Subcutaneous adipose tissue (tissue), 4 donors: Measurements from ENCODE around the gene ISG20. TPM values are rescaled to one million over a fixed set of nuclear protein-coding genes. Genes with fewer than 3 reads are reported as not detected.

ENCODE experiments used
- total RNA-seq, 4 donors: library from RNA; depleted of rRNA; stranded (reverse); fragments of >200 nt; gene quantifications; one replicate each; pipeline ENCODE4 v1.1.0, GENCODE V29; 2016
- TF ChIP-seq, protein P1 (sequence below): fragments of 450-650 bp; IDR thresholded peaks from one replicate; pipeline ENCODE4 v1.5.1; 2016; ENCODE audit warnings: low read depth, mild to moderate bottlenecking, control low read depth, antibody characterized with exemption, moderate library complexity

The ISG20 gene
- total RNA-seq, 4 donors from 2014 or later = 7.5 to 12.4 (median 9.1) TPM

DNA sequence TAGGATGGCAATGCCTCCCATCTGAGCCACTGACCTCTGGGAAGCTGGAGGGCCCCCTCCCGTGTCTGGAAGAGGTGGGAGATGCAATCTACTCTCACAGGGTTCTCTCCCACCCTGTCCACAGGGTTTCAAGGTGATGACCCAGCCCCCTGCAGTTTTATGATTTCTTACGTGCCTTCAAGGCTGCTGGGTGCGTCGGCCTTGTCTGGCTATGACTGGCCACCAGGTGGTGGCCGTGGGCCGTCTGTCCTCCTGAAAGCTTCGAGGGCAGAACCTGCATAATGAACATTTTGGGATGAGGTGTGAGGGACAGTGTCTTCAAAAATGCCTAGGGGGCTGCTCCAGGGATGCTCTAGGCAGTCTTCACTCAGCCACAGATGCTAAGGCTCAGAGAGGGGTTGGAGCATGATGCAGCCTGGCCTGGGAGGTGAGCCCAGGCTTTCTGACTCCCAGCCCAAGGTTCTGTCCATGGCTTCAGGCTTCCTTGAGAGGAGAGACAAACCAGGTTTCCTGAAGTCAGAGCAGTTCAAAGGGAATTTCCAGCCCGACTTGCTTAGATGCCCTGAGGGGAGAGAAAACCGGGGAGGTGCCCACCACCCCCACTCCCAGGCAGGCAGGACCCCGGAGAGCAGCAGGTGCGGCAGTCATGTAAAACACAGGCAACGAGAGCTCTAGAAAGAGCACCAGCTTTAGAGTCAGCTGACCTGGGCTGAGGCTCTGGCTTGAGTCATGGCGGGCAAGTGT is 18.7 kb downstream of the ISG20 start:
- TF ChIP-seq, protein P1, sequence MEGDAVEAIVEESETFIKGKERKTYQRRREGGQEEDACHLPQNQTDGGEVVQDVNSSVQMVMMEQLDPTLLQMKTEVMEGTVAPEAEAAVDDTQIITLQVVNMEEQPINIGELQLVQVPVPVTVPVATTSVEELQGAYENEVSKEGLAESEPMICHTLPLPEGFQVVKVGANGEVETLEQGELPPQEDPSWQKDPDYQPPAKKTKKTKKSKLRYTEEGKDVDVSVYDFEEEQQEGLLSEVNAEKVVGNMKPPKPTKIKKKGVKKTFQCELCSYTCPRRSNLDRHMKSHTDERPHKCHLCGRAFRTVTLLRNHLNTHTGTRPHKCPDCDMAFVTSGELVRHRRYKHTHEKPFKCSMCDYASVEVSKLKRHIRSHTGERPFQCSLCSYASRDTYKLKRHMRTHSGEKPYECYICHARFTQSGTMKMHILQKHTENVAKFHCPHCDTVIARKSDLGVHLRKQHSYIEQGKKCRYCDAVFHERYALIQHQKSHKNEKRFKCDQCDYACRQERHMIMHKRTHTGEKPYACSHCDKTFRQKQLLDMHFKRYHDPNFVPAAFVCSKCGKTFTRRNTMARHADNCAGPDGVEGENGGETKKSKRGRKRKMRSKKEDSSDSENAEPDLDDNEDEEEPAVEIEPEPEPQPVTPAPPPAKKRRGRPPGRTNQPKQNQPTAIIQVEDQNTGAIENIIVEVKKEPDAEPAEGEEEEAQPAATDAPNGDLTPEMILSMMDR = no peak

DNA sequence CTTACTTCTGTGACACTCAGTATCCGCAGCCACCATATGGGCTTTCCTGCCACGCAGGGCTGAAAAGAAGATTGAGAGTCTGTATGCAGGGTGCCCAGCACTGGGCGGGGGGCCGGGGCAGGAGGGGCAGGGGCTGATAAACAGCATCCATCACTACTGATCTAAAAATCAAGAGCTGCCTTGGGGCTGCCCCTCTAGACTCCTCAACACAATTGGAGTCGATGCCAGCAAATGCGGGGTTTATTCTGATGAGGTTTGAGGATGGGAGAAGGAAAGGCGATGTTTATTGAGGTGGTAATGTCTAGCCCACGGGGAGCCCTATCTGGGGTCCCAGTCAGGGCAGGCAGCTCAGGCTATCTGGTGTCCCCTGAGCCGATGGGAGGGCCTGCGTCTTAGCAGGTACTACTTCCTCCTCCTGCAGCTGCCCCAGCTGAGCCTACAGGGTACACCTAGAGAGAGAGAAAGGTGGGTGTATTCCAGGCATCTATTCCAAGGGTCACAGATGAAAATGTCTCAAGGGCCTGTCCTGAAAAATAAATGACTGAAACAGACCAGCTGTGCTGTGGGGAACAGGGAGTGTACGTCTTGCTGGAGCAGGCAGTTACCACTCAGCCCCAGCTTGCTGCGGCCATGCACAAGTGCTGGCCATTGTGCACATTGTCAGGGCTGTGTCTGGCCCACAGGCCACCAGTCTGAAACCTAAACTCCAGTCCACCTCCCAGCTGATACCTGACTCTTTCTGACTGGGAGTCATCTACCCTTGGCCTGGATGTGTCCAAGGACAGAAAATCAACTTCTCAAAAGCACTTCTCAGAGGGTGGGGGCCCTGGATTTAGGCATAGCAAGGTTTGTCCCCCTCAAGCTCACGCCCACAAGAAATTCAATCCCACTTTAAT is 19.5 kb downstream of the ISG20 start:
- TF ChIP-seq, protein P1 = no peak

DNA sequence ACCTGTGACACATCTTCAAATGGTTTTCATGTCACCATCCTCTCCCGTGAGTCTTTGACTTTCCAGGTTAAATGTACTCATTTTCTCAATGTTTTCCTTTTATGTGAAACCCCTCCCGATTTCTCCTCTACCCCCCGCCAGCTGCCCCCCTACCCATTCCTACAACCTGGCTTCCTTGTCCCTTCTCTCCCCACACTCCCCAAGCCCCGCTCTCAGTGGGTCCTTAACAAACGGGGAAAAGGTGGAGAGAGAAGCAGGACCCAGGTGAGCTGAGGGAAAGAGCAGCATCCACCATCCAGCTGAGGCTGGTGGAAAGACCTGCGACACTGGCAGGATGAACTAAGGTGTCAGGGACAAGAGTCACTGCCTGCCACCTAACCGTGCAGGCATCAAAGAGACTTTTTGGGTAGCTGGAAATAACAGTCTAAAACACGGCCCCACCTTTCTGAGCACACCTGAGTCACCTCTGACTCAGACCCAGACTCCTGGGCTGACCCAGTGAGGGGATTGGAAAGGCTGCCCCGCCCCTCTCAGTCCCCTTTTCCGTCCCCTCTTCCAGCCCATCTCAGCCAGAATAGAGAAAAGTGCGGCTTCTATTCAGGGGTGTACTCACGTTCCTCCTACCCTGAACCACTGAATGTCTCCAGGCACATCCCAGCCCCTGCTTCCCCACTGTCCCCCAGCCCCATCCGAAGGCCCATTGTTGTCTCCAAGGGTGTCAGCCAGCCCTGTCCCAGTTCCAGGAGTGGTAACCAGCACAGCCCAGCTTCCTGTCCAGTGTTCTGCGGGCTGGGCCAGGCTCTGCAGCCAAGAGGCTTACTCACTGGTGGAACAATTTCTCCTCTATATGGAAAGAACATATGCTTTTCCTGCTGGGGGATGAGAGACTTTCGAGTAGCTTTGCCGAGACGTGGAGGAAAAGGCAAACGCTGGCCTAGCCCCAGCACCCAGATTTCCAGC is 20.4 kb downstream of the ISG20 start:
- TF ChIP-seq, protein P1 = no peak

DNA sequence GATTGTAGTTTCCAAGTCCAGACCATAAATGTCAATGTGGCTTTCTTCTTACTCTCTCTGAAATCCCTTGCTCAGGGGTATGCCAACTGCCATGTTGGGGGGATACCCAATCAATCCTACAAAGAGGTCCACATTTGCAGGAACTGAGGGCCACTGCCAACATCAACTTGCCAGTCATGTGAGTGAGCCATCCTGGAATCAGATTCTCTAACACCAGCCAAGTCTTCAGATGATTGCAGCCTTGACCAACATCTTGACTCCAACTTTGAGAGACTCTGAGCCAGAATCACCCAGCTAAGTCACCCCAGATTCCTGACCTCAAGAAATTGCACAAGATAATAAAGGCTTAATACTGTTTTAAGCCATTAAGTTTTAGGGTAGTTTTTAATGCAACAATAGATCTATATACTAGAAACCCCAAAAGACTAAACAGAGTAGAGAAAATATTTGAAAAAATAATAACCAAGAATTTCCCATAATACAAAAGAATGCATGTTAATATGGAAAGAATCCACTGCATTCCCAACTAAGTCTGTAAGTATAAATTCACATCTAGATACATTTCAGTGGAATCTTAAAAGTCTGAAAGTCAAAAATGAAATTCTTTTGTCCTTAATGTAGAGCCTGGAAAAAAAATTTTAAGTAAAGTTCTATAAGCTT is 22.4 kb downstream of the ISG20 start:
- TF ChIP-seq, protein P1 = no peak

DNA sequence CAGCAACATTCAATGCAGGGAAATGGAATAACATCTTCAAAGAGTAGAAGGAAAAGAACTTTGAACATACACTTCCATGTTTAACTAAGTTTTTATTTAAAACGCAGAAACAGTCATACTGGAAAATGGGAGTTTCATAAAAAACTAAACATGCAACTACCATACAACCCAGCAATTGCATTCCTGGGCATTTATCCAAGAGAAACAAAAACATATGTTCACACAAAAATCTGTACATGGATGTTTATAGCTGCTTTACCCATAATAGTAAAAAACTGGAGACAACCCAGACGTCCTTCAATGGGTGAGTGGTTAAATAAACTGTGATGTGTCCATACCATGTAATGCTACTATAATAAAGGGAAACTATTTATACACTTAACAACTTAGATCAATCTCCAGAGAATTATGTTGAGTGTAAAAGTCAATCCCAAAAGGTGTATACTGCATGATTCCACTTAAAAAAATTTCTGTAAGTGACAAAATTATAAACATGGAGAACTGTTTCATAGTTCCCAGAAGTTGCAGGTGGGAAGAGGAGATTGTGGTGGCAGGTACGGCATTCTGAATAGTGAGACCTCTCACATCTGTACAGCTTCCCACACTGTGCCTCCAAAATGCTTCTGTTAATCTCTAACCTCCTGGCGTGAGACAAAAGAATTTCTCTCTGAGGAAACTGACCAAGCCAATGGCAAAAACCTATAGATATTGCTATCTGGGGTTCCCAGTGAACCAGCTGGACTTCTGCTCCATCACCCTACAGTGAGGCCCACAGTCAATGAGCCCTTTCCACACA is 23.1 kb downstream of the ISG20 start:
- TF ChIP-seq, protein P1 = no peak

DNA sequence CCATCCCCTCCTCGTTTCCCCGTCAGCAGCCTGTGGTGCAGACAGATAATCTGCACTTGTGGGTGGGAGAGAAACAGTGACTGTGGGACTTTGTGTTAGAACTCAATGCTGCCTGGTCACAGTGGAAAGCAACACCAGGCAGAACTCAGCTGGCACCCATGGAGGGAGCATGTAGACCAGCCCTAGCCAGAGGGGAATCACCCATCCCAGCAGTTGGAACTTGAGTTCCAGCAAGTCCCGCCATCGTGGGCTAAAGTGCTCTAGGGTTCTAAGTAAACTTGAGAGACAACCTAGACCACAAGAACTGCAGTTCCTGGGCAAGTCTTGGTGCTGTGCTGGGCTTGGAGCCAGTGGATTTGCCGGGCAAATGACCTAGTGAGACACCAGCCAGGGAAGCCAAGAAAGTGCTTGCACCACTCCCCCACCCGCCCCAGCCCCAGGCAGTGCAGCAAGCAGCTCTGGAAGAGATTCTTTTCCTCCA is 24.4 kb downstream of the ISG20 start:
- TF ChIP-seq, protein P1 = no peak
